HEK293 (cell line): ENCODE data around the gene TMEM183A.

Experiments used
- CTCF ChIA-PET: fragments of 350-600 bp; formaldehyde crosslinking; extraction: SDS; loops from one replicate; lab custom pipeline; 2021; ENCODE audit warnings: antibody characterized with exemption; lab: Yijun Ruan, JAX
- POLR2A ChIA-PET: fragments of 300-600 bp; formaldehyde crosslinking; extraction: SDS; loops from one replicate; lab custom pipeline; 2020; ENCODE audit warnings: antibody characterized with exemption, inconsistent platforms; lab: Yijun Ruan, JAX
- H3K27ac ChIP-seq: fragments of 200-500 bp; sonication (Bioruptor generic); 2 replicates; pipeline ENCODE4 v1.5.1; 2014; ENCODE audit warnings: low read depth, low read length, control low read depth, inconsistent platforms; ENCODE audit errors: extremely low read depth
- H3K36me3 ChIP-seq, 2 experiments: fragments of 200-500 bp in 1 of 2; sonication (Bioruptor generic) in 1 of 2; 1 replicate in 1 of 2; 2 replicates in 1 of 2; pipeline ENCODE4 v1.5.1; 2014 to 2017; ENCODE audit warnings: inconsistent platforms in 2 of 2, low read length in 2 of 2; ENCODE audit not compliant: control insufficient read depth in 2 of 2, insufficient read depth in 1 of 2
- H3K4me1 ChIP-seq: fragments of 200-500 bp; sonication (Bioruptor generic); 2 replicates; pipeline ENCODE4 v1.5.1; 2014; ENCODE audit warnings: mild to moderate bottlenecking, low read length, inconsistent platforms; ENCODE audit not compliant: control insufficient read depth, insufficient read depth
- H3K4me3 ChIP-seq: 2 replicates; pipeline ENCODE4 v1.5.1; 2011; ENCODE audit warnings: low read depth, mild to moderate bottlenecking, control low read depth, low read length, moderate library complexity
- H3K9me3 ChIP-seq: fragments of 200-500 bp; sonication (Bioruptor generic); 2 replicates; pipeline ENCODE4 v1.5.1; 2014; ENCODE audit warnings: low read depth, low read length, inconsistent platforms; ENCODE audit not compliant: control insufficient read depth, insufficient read depth
- EGR2 ChIP-seq: fragments of 450-650 bp; formaldehyde crosslinking; IDR thresholded peaks from 2 replicates; pipeline ENCODE4 v1.5.1; 2016; ENCODE audit warnings: low read depth, missing biosample characterization, missing genetic modification characterization
- GLI4 ChIP-seq: fragments of 450-650 bp; formaldehyde crosslinking; IDR thresholded peaks from 2 replicates; pipeline ENCODE4 v1.5.1; 2016; ENCODE audit warnings: missing biosample characterization, missing genetic modification characterization
- GLIS1 ChIP-seq: fragments of 450-650 bp; formaldehyde crosslinking; IDR thresholded peaks from 2 replicates; pipeline ENCODE4 v1.5.1; 2016; ENCODE audit warnings: missing biosample characterization, missing genetic modification characterization
- GLIS2 ChIP-seq: fragments of 450-650 bp; formaldehyde crosslinking; IDR thresholded peaks from 2 replicates; pipeline ENCODE4 v1.5.1; 2016; ENCODE audit warnings: missing biosample characterization, missing genetic modification characterization
- KLF1 ChIP-seq: fragments of 450-650 bp; formaldehyde crosslinking; IDR thresholded peaks from 2 replicates; pipeline ENCODE4 v1.5.1; 2016; ENCODE audit warnings: missing biosample characterization, missing genetic modification characterization
- SCRT2 ChIP-seq: fragments of 450-650 bp; formaldehyde crosslinking; IDR thresholded peaks from 2 replicates; pipeline ENCODE4 v1.5.1; 2016; ENCODE audit warnings: missing biosample characterization, missing genetic modification characterization
- SETDB1 ChIP-seq: IDR thresholded peaks from one replicate; pipeline ENCODE4 v1.6.1; 2017; ENCODE audit warnings: mild to moderate bottlenecking, low read length, moderate library complexity, mixed read lengths; ENCODE audit not compliant: insufficient read length
- ZBTB10 ChIP-seq: fragments of 450-650 bp; formaldehyde crosslinking; IDR thresholded peaks from 2 replicates; pipeline ENCODE4 v1.5.1; 2016; ENCODE audit warnings: missing biosample characterization, missing genetic modification characterization
- ZBTB17 ChIP-seq: fragments of 450-650 bp; formaldehyde crosslinking; IDR thresholded peaks from 2 replicates; pipeline ENCODE4 v1.5.1; 2016; ENCODE audit warnings: missing biosample characterization, missing genetic modification characterization
- ZFHX2 ChIP-seq: fragments of 450-650 bp; formaldehyde crosslinking; conservative IDR thresholded peaks from 2 replicates; pipeline ENCODE4 v1.5.1; 2016; ENCODE audit warnings: missing biosample characterization, missing genetic modification characterization
- ZFP37 ChIP-seq: fragments of 450-650 bp; formaldehyde crosslinking; IDR thresholded peaks from 2 replicates; pipeline ENCODE4 v1.5.1; 2016; ENCODE audit warnings: missing biosample characterization, missing genetic modification characterization
- ZIC2 ChIP-seq: fragments of 450-650 bp; formaldehyde crosslinking; IDR thresholded peaks from 2 replicates; pipeline ENCODE4 v1.5.1; 2016; ENCODE audit warnings: missing biosample characterization, missing genetic modification characterization
- ZNF2 ChIP-seq: fragments of 450-650 bp; formaldehyde crosslinking; IDR thresholded peaks from 2 replicates; pipeline ENCODE4 v1.5.1; 2016; ENCODE audit warnings: missing biosample characterization, missing genetic modification characterization
- ZNF211 ChIP-seq: fragments of 450-650 bp; formaldehyde crosslinking; IDR thresholded peaks from 2 replicates; pipeline ENCODE4 v1.5.1; 2016; ENCODE audit warnings: low read depth, missing biosample characterization, missing genetic modification characterization
- ZNF341 ChIP-seq: fragments of 450-650 bp; formaldehyde crosslinking; IDR thresholded peaks from 2 replicates; pipeline ENCODE4; 2016; ENCODE audit warnings: low read depth, missing biosample characterization, missing genetic modification characterization
- ZNF398 ChIP-seq: fragments of 450-650 bp; formaldehyde crosslinking; IDR thresholded peaks from 2 replicates; pipeline ENCODE4 v1.5.1; 2017; ENCODE audit warnings: missing biosample characterization, missing genetic modification characterization
- ZNF423 ChIP-seq: fragments of 450-650 bp; formaldehyde crosslinking; IDR thresholded peaks from 2 replicates; pipeline ENCODE4 v1.5.1; 2016; ENCODE audit warnings: missing biosample characterization, missing genetic modification characterization
- ZNF449 ChIP-seq: fragments of 450-650 bp; formaldehyde crosslinking; IDR thresholded peaks from 2 replicates; pipeline ENCODE4 v1.5.1; 2017; ENCODE audit warnings: missing biosample characterization, mild to moderate bottlenecking, missing genetic modification characterization, moderate library complexity
- ZNF544 ChIP-seq: fragments of 450-650 bp; formaldehyde crosslinking; IDR thresholded peaks from 2 replicates; pipeline ENCODE4 v1.5.0; 2017; ENCODE audit warnings: missing biosample characterization, missing genetic modification characterization
- ZNF555 ChIP-seq: fragments of 450-650 bp; formaldehyde crosslinking; conservative IDR thresholded peaks from 2 replicates; pipeline ENCODE4 v1.5.1; 2017; ENCODE audit warnings: missing biosample characterization, mild to moderate bottlenecking, missing genetic modification characterization, inconsistent platforms
- ZNF558 ChIP-seq: fragments of 450-650 bp; formaldehyde crosslinking; IDR thresholded peaks from 2 replicates; pipeline ENCODE4 v1.5.1; 2016; ENCODE audit warnings: missing biosample characterization, missing genetic modification characterization
- ZNF623 ChIP-seq: fragments of 450-650 bp; formaldehyde crosslinking; IDR thresholded peaks from 2 replicates; pipeline ENCODE4 v1.5.1; 2016; ENCODE audit warnings: missing biosample characterization, missing genetic modification characterization
- ZNF692 ChIP-seq: fragments of 450-650 bp; formaldehyde crosslinking; IDR thresholded peaks from 2 replicates; pipeline ENCODE4 v1.5.1; 2016; ENCODE audit warnings: missing biosample characterization, missing genetic modification characterization
- TF ChIP-seq, protein P1 (sequence below): fragments of 450-650 bp; formaldehyde crosslinking; IDR thresholded peaks from 2 replicates; pipeline ENCODE4 v1.5.1; 2016; ENCODE audit warnings: missing biosample characterization, missing genetic modification characterization

The TMEM183A gene

GRCh38 chr1:203050826-203051225, 43.7 kb downstream of the TMEM183A start (continued):
- TF ChIP-seq ZNF555 (tag by site-specific recombination) (no peak), ZNF558 (no peak), SETDB1 (no peak)
- TF ChIP-seq, all 188 proteins: peak for 0

GRCh38 chr1:203051841-203052324, 44.7 kb downstream of the TMEM183A start:
- Histone ChIP-seq H3K4me1 (0 out of 2 replicates have a peak, but pooled peaks cover 5% of the 10 kb centered on the region), H3K27ac (no peak overlapping the region), H3K4me3 (no peak overlapping the region), H3K36me3 (no peaks in the 10 kb centered on the region), H3K9me3 (no peaks in the 10 kb centered on the region)
- TF ChIP-seq GLIS2 (tag by site-specific recombination) (peak; percentile 32), EGR2 (tag by site-specific recombination) (peak; percentile 93), ZNF544 (no peak), GLIS1 (tag by site-specific recombination) (peak; percentile 79), ZBTB17 (no peak), ZNF398 (tag by site-specific recombination) (peak; percentile 83), ZNF449 (peak; percentile 64; the same call in 1 of the 2 replicates), ZNF423 (tag by site-specific recombination) (peak; percentile 70), ZNF692 (tag by site-specific recombination) (0 out of 2 replicates have a peak, but pooled peaks have one; percentile 42), SCRT2 (peak; percentile 63), ZNF341 (tag by site-specific recombination) (peak; percentile 69), KLF1 (no peak), ZIC2 (tag by site-specific recombination) (peak; percentile 91), ZFHX2 (tag by site-specific recombination) (peak; percentile 94)
- CTCF ChIA-PET = interaction anchor here (0.7 to 12.9 kb wide), 5 partner anchors 11 to 212 kb away, joined by 3 to 169 read pairs (median 5); no protein-coding TSS in a partner anchor
- POLR2A ChIA-PET = no interaction called here

- ChIA-PET POLR2A (no interaction called here), CTCF (interaction anchor here (0.6 to 12.9 kb wide), 7 partner anchors 9 to 215 kb away, joined by 3 to 169 read pairs (median 3); no protein-coding TSS in a partner anchor)
- H3K27ac ChIP-seq = no peak overlapping the region
- H3K4me3 ChIP-seq = no peak overlapping the region
- peak; percentile 91 for TF ChIP-seq ZBTB17
- no peak for TF ChIP-seq ZNF623
- TF ChIP-seq ZNF2 (tag by site-specific recombination) = no peak
- no peak for TF ChIP-seq ZFP37
- no peak for TF ChIP-seq ZBTB10 (tag by site-specific recombination)
- TF ChIP-seq ZNF211 (tag by site-specific recombination) = no peak
- TF ChIP-seq, protein P1, sequence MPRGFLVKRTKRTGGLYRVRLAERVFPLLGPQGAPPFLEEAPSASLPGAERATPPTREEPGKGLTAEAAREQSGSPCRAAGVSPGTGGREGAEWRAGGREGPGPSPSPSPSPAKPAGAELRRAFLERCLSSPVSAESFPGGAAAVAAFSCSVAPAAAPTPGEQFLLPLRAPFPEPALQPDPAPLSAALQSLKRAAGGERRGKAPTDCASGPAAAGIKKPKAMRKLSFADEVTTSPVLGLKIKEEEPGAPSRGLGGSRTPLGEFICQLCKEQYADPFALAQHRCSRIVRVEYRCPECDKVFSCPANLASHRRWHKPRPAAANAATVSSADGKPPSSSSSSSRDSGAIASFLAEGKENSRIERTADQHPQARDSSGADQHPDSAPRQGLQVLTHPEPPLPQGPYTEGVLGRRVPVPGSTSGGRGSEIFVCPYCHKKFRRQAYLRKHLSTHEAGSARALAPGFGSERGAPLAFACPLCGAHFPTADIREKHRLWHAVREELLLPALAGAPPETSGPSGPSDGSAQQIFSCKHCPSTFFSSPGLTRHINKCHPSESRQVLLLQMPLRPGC (tag by site-specific recombination) = no peak
- no peak for TF ChIP-seq GLI4
- 0 out of 2 replicates have a peak, but pooled peaks cover 3% of the 10 kb centered on the region for H3K4me1 ChIP-seq
- no peaks in the 10 kb centered on the region for H3K36me3 ChIP-seq
- no peaks in the 10 kb centered on the region for H3K9me3 ChIP-seq
Observed at GRCh38 chr1:203052601-203053000, 45.4 kb downstream of the TMEM183A start.
